ENCODE results near the gene CARMIL1. TPM values are rescaled to one million over a fixed set of nuclear protein-coding genes. Genes with fewer than 3 reads are reported as not detected.

Gene CARMIL1
- total RNA-seq (2022; extraction: Qiagen RNA extraction; ENCODE audit: low read depth) = 6.7 to 9.5 TPM (median 7.8 TPM) in 5 replicates

DNA sequence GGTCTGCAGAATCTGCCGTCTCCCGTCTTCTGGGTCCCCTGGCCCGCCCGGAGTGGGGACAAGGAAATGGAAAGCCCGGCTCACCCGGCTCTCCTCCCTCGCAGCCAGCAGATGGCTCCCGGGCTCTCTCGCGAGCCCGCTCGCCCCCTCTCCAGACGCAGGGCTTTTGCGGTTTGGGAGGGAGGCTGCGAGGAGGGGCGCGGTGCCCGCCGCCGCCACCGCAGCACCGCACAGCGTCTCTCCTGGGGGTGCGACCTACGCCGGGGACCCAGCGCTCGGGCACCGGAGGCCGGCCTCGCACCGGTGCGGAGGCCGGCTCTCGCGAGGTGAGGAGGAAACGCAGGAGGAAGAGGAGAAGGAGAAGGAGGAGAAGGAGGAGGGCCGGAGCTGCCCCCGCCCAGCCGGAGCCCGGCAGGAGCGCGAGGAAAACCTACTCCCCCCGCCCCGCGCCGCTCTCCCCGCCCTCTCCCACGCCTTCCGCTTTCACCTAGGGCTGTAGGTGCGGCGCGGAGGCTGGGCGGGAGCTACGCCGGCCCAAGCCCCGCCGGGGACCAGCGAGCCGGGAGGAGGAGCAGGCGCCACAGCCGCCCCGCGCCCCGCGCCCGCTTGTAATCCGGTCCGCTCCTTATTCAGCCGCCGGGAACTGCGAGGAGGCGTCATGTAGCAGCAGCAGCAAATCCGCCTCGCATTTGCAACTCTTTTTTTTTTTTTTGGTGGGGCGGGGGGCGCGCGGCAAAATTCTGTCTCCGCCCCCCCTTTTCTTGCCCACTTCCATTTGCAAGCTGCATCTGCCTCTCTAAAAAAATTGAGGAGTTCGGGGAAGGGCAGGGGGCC lies at the start of gene CARMIL1:
CARMIL1 (plus strand) TSS at position 461 of the 834 bp plus-strand sequence. CDS start 422 bp downstream, outside the sequence.

DNA sequence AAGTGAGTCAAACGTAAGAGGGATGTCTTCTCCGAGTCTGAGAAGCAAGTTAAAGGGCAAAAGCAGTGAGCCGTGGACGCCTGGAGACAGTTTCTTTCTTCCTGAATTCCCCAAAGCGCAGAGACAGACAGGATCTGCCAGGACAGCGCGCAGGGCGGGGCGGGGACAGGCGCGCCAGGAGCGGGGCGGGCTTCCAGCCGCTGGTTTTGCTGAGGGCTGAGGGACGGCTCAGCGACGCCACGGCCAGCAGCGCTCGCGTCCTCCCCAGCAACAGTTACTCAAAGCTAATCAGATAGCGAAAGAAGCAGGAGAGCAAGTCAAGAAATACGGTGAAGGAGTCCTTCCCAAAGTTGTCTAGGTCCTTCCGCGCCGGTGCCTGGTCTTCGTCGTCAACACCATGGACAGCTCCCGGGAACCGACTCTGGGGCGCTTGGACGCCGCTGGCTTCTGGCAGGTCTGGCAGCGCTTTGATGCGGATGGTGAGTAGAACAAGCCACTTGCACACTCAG lies 372.9 kb downstream of the CARMIL1 start, which contains the start of gene SCGN:
SCGN (plus strand) TSS at position 209 of the 509 bp plus-strand sequence; CDS start at position 398, 189 bp downstream.

Data from A549 treated with ZK216348 at 1 μM for 4 hours (cell line).